GM19467 (cell line): ENCODE measurements around the gene EXOC4.

ENCODE experiments used
- ATAC-seq: cut with Tn5 transposase; IDR thresholded peaks from one replicate; pipeline ENCODE4 v1.9.1; 2021; ENCODE audit warnings: mild to moderate bottlenecking, moderate library complexity; ENCODE audit not compliant: unreplicated experiment

The EXOC4 gene

GRCh38 chr7:133739817-133740216 is 486.9 kb downstream of the EXOC4 start:
- no peak for ATAC-seq

GRCh38 chr7:133741078-133741477 is 488.2 kb downstream of the EXOC4 start:
- no peak for ATAC-seq

- ATAC-seq: no peak
Measured at GRCh38 chr7:133741703-133742102, 488.8 kb downstream of the EXOC4 start.

- no peak for ATAC-seq
Measured at GRCh38 chr7:133742709-133743538, 490.0 kb downstream of the EXOC4 start.

GRCh38 chr7:133744451-133744850 is 491.6 kb downstream of the EXOC4 start:
- ATAC-seq: no peak

GRCh38 chr7:133746305-133746704 is 493.4 kb downstream of the EXOC4 start:
- ATAC-seq: no peak

- ATAC-seq: no peak
Measured at GRCh38 chr7:133746847-133747246, 494.0 kb downstream of the EXOC4 start.

GRCh38 chr7:133748443-133749407 is 495.8 kb downstream of the EXOC4 start:
- ATAC-seq: no peak

- ATAC-seq: no peak
Measured at GRCh38 chr7:133750287-133750686, 497.4 kb downstream of the EXOC4 start.

GRCh38 chr7:133751079-133751478 is 498.2 kb downstream of the EXOC4 start:
- ATAC-seq: no peak

- ATAC-seq: no peak
Measured at GRCh38 chr7:133753513-133753912, 500.6 kb downstream of the EXOC4 start.

GRCh38 chr7:133754708-133755107 is 501.8 kb downstream of the EXOC4 start:
- ATAC-seq: no peak

- no peak for ATAC-seq
Measured at GRCh38 chr7:133755901-133756300, 503.0 kb downstream of the EXOC4 start.

GRCh38 chr7:133761443-133761842 is 508.6 kb downstream of the EXOC4 start:
- ATAC-seq: no peak

- no peak for ATAC-seq
Measured at GRCh38 chr7:133763076-133763640, 510.3 kb downstream of the EXOC4 start.

- no peak for ATAC-seq
Measured at GRCh38 chr7:133769668-133770067, 516.8 kb downstream of the EXOC4 start.

GRCh38 chr7:133770863-133771492 is 518.1 kb downstream of the EXOC4 start:
- ATAC-seq: no peak

- ATAC-seq: no peak
Measured at GRCh38 chr7:133771788-133772419, 519.0 kb downstream of the EXOC4 start.

GRCh38 chr7:133773601-133774000 is 520.7 kb downstream of the EXOC4 start:
- no peak for ATAC-seq

- no peak for ATAC-seq
Measured at GRCh38 chr7:133775201-133775600, 522.3 kb downstream of the EXOC4 start.
